ENCODE results near the gene IL34. TPM values are rescaled to one million over a fixed set of nuclear protein-coding genes. Genes with fewer than 3 reads are reported as not detected.

The IL34 gene
- total and polyA plus RNA-seq, 2 of the 13 experiments (the other 11 are each of a cell fraction or from before 2014, with no cell fraction given) = 1.2 to 1.3 TPM

- in situ Hi-C loops (cut with HindIII; ENCODE audit: extremely low pct_ligation_motif_present, low pct_unique_long_range_greater_than_20kb) = no loop called here
- CTCF ChIA-PET (ENCODE audit: low intra/inter-chr PET ratio, low total read pairs) = no interaction called here
Measured at GRCh38 chr16:70649300-70649699, 2.9 kb downstream of the IL34 start.

GRCh38 chr16:70650216-70650615, 3.9 kb downstream of the IL34 start:
- ChIA-PET CTCF (ENCODE audit: low intra/inter-chr PET ratio, low total read pairs) (no interaction called here), POLR2A (interaction anchor here (0.6 kb wide), 1 partner anchor 75 kb away, joined by 4 read pairs; no protein-coding TSS in a partner anchor)
- no peak overlapping the region for H3K27ac ChIP-seq (ENCODE audit: extremely low read length, insufficient read depth, low read length)
- H4K20me1 ChIP-seq (ENCODE audit: insufficient read depth, low read length) = no peaks in the 10 kb centered on the region
- intact Hi-C loops (cut with micrococcal nuclease; ENCODE audit: unreplicated experiment) = no loop called here
- 0% methylated on average over 4 of the region's 4 CpGs for WGBS (ENCODE audit: low lambda C conversion rate)
- no peak overlapping the region for H2AFZ ChIP-seq (ENCODE audit: low read length)
- no peaks in the 10 kb centered on the region for H3K36me3 ChIP-seq (replicated peaks in 1 of 2; ENCODE audit: control insufficient read depth in 1 of 2, insufficient read depth in 2 of 2, low read length in 2 of 2)
- H3K4me3 ChIP-seq (replicated peaks in 1 of 3; ENCODE audit: insufficient read depth in 1 of 3, low read depth in 2 of 3, low read length in 3 of 3) = no peak overlapping the region
- FAIRE-seq (no peak), ATAC-seq (no peak), DNase-seq (ENCODE audit: low spot score) (no peak)
- in situ Hi-C loops (cut with HindIII; ENCODE audit: extremely low pct_ligation_motif_present, low pct_unique_long_range_greater_than_20kb) = loop anchor here (5.0 kb wide), 1 partner anchor 278 kb away; no protein-coding TSS in a partner anchor
- TF ChIP-seq FOXP4 (CRISPR knock-in tag; IDR thresholded peaks at IDR 0.05) (no peak), MIER3 (CRISPR knock-in tag; IDR thresholded peaks at IDR 0.05; ENCODE audit: borderline replicate concordance) (no peak), TMF1 (CRISPR knock-in tag; IDR thresholded peaks at IDR 0.05; ENCODE audit: low read depth) (no peak), ZNF552 (CRISPR knock-in tag; IDR thresholded peaks at IDR 0.05; ENCODE audit: borderline replicate concordance) (no peak), ZNF576 (CRISPR knock-in tag; IDR thresholded peaks at IDR 0.05) (no peak), TOPORS (CRISPR knock-in tag; IDR thresholded peaks at IDR 0.05) (no peak)
- H3K9me3 ChIP-seq (ENCODE audit: low read length) = no peaks in the 10 kb centered on the region
- no TSS peak for BruUV-seq (replicated peaks)
- H3K79me2 ChIP-seq (ENCODE audit: insufficient read depth, low read length) = no peaks in the 10 kb centered on the region
- no peak overlapping the region for H3K9ac ChIP-seq (ENCODE audit: insufficient read depth, low read depth, low read length)
- H3K4me2 ChIP-seq (ENCODE audit: low read depth, low read length) = no peak overlapping the region
- H3K4me1 ChIP-seq (ENCODE audit: insufficient read depth, low read length) = peaks cover 11% of the 10 kb centered on the region
- peaks cover 8 to 52% of the 10 kb centered on the region in 2 experiments; a peak in 4 of 5 replicates for H3K27me3 ChIP-seq (ENCODE audit: control insufficient read depth in 1 of 2, insufficient read depth in 2 of 2, low read length in 2 of 2)

More at GRCh38 chr16:70649300-70649699, 2.9 kb downstream of the IL34 start:
- intact Hi-C loops (cut with micrococcal nuclease; ENCODE audit: unreplicated experiment) = loop anchor here (5.0 kb wide), 1 partner anchor 72 kb away; no protein-coding TSS in a partner anchor
- Histone ChIP-seq H3K4me2 (ENCODE audit: low read depth, low read length) (no peak overlapping the region), H3K36me3 (replicated peaks in 1 of 2; ENCODE audit: control insufficient read depth in 1 of 2, insufficient read depth in 2 of 2, low read length in 2 of 2) (no peaks in the 10 kb centered on the region), H3K79me2 (ENCODE audit: insufficient read depth, low read length) (no peaks in the 10 kb centered on the region), H3K27me3 (ENCODE audit: control insufficient read depth in 1 of 2, insufficient read depth in 2 of 2, low read length in 2 of 2) (peaks cover 10 to 56% of the 10 kb centered on the region in 2 experiments; a peak in 4 of 5 replicates), H3K27ac (ENCODE audit: extremely low read length, insufficient read depth, low read length) (no peak overlapping the region), H3K4me3 (replicated peaks in 1 of 3; ENCODE audit: insufficient read depth in 1 of 3, low read depth in 2 of 3, low read length in 3 of 3) (no peak overlapping the region), H3K4me1 (ENCODE audit: insufficient read depth, low read length) (peaks cover 5% of the 10 kb centered on the region), H4K20me1 (ENCODE audit: insufficient read depth, low read length) (no peaks in the 10 kb centered on the region), H3K9me3 (ENCODE audit: low read length) (no peaks in the 10 kb centered on the region), H3K9ac (ENCODE audit: insufficient read depth, low read depth, low read length) (no peak overlapping the region), H2AFZ (ENCODE audit: low read length) (no peak overlapping the region)
- ATAC-seq = no peak
- POLR2A ChIA-PET = no interaction called here
- no peak for FAIRE-seq
- 15% methylated on average over 7 of the region's 7 CpGs for WGBS (ENCODE audit: low lambda C conversion rate)
- TF ChIP-seq RFX3 (CRISPR knock-in tag; IDR thresholded peaks at IDR 0.05) = peak; percentile 55; the same call in 1 of the 2 replicates
- no peak for TF ChIP-seq RBFOX2 (IDR thresholded peaks at IDR 0.05; ENCODE audit: low read depth, low read length)
- TF ChIP-seq, protein P1, sequence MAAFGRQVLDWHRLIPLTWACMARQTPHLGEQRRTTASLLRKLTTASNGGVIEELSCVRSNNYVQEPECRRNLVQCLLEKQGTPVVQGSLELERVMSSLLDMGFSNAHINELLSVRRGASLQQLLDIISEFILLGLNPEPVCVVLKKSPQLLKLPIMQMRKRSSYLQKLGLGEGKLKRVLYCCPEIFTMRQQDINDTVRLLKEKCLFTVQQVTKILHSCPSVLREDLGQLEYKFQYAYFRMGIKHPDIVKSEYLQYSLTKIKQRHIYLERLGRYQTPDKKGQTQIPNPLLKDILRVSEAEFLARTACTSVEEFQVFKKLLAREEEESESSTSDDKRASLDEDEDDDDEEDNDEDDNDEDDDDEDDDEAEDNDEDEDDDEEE (CRISPR knock-in tag; IDR thresholded peaks at IDR 0.05) = no peak
- peak; percentile 55 for TF ChIP-seq RFX1 (IDR thresholded peaks at IDR 0.05)
- no peak for TF ChIP-seq SP2 (CRISPR knock-in tag; IDR thresholded peaks at IDR 0.05)
- no peak for DNase-seq (ENCODE audit: low spot score)
- BruUV-seq (replicated peaks) = no TSS peak
